IPS-20b (cell line): ENCODE data around the gene NKG7.

Experiments used
- H3K27ac ChIP-seq: one replicate; pipeline ENCODE4 v1.5.1; 2013; ENCODE audit warnings: low read length
- H3K27me3 ChIP-seq: 2 replicates; pipeline ENCODE4 v1.6.1; 2013; ENCODE audit warnings: mild to moderate bottlenecking, low read length, inconsistent platforms; ENCODE audit not compliant: insufficient read depth
- H3K36me3 ChIP-seq: 2 replicates; pipeline ENCODE4 v1.6.1; 2013; ENCODE audit warnings: low read depth, mild to moderate bottlenecking, inconsistent platforms, low read length, moderate library complexity; ENCODE audit not compliant: insufficient read depth
- H3K4me1 ChIP-seq: 2 replicates; pipeline ENCODE4 v1.6.1; 2013; ENCODE audit warnings: mild to moderate bottlenecking, control low read depth, inconsistent platforms, low read length, moderate library complexity; ENCODE audit not compliant: insufficient read depth
- H3K4me3 ChIP-seq: 2 replicates; pipeline ENCODE4 v1.5.1; 2013; ENCODE audit warnings: mild to moderate bottlenecking, low read length, inconsistent platforms
- H3K9ac ChIP-seq: 2 replicates; pipeline ENCODE4 v1.6.1; 2013; ENCODE audit warnings: low read depth, mild to moderate bottlenecking, inconsistent platforms, low read length, moderate library complexity
- H3K9me3 ChIP-seq: 2 replicates; pipeline ENCODE4 v1.6.1; 2013; ENCODE audit warnings: mild to moderate bottlenecking, low read depth, low read length, inconsistent platforms; ENCODE audit not compliant: insufficient read depth

Gene NKG7

GRCh38 chr19:51327066-51328001 is 45.1 kb downstream of the NKG7 start:
- Histone ChIP-seq H3K27me3 (peaks cover 20% of the 10 kb centered on the region), H3K4me1 (peaks cover 2% of the 10 kb centered on the region; the same call in 1 of the 2 replicates), H3K9ac (peak overlapping the region; percentile 55; the same call in 1 of the 2 replicates), H3K9me3 (no peaks in the 10 kb centered on the region), H3K27ac (no peak overlapping the region), H3K4me3 (peak overlapping the region; percentile 62), H3K36me3 (peaks cover 15% of the 10 kb centered on the region)

- no peak overlapping the region; the same call in 1 of the 2 replicates for H3K9ac ChIP-seq
- peaks cover 6% of the 10 kb centered on the region for H3K36me3 ChIP-seq
- peaks cover 20% of the 10 kb centered on the region for H3K27me3 ChIP-seq
- H3K4me1 ChIP-seq: peaks cover 2% of the 10 kb centered on the region; the same call in 1 of the 2 replicates
- no peaks in the 10 kb centered on the region for H3K9me3 ChIP-seq
- no peak overlapping the region for H3K27ac ChIP-seq
- peak overlapping the region; percentile 62; the same call in 1 of the 2 replicates for H3K4me3 ChIP-seq
Measured at GRCh38 chr19:51326216-51327065, 46.0 kb downstream of the NKG7 start.

GRCh38 chr19:51325161-51325976 is 47.1 kb downstream of the NKG7 start:
- Histone ChIP-seq H3K4me3 (no peak overlapping the region), H3K9me3 (no peaks in the 10 kb centered on the region), H3K4me1 (peaks cover 2% of the 10 kb centered on the region; the same call in 1 of the 2 replicates), H3K27ac (no peak overlapping the region), H3K27me3 (peaks cover 20% of the 10 kb centered on the region), H3K9ac (no peak overlapping the region), H3K36me3 (0 out of 2 replicates have a peak, but pooled peaks cover 3% of the 10 kb centered on the region)

- Histone ChIP-seq H3K36me3 (no peaks in the 10 kb centered on the region), H3K9ac (no peak overlapping the region), H3K27me3 (peaks cover 20% of the 10 kb centered on the region), H3K9me3 (no peaks in the 10 kb centered on the region), H3K4me3 (no peak overlapping the region), H3K4me1 (peaks cover 2% of the 10 kb centered on the region; the same call in 1 of the 2 replicates), H3K27ac (no peak overlapping the region)
Measured at GRCh38 chr19:51324167-51324481, 48.3 kb downstream of the NKG7 start.

- no peaks in the 10 kb centered on the region for H3K36me3 ChIP-seq
- peaks cover 20% of the 10 kb centered on the region for H3K27me3 ChIP-seq
- no peak overlapping the region for H3K27ac ChIP-seq
- peaks cover 2% of the 10 kb centered on the region; the same call in 1 of the 2 replicates for H3K4me1 ChIP-seq
- no peak overlapping the region for H3K4me3 ChIP-seq
- H3K9ac ChIP-seq: no peak overlapping the region
- H3K9me3 ChIP-seq: no peaks in the 10 kb centered on the region
Measured at GRCh38 chr19:51323481-51324166, 48.8 kb downstream of the NKG7 start.

GRCh38 chr19:51321799-51322198 is 50.7 kb downstream of the NKG7 start:
- Histone ChIP-seq H3K27ac (no peak overlapping the region), H3K9ac (no peak overlapping the region), H3K9me3 (no peaks in the 10 kb centered on the region), H3K4me1 (no peaks in the 10 kb centered on the region), H3K27me3 (peaks cover 11% of the 10 kb centered on the region), H3K4me3 (no peak overlapping the region), H3K36me3 (no peaks in the 10 kb centered on the region)
